H9 (cell line): ENCODE data around the gene SRL. TPM values are rescaled to one million over a fixed set of nuclear protein-coding genes. Genes with fewer than 3 reads are reported as not detected.

Source experiments
- DNase-seq: peaks from one replicate; pipeline ENCODE4 v3.0.0-alpha.2; 2017
- H2AFZ ChIP-seq: one replicate; pipeline ENCODE4 v1.6.1; 2013; ENCODE audit warnings: mild to moderate bottlenecking, low read length, control low read depth, moderate library complexity
- H2AK5ac ChIP-seq: 2 replicates; pipeline ENCODE4 v1.6.1; 2013; ENCODE audit warnings: low read length, control low read depth, mixed read lengths; ENCODE audit not compliant: insufficient read length
- H2BK120ac ChIP-seq: one replicate; pipeline ENCODE4 v1.6.1; 2013; ENCODE audit warnings: low read depth, mild to moderate bottlenecking, low read length, control low read depth, inconsistent platforms; ENCODE audit not compliant: poor library complexity, severe bottlenecking
- H2BK12ac ChIP-seq: 2 replicates; pipeline ENCODE4 v1.6.1; 2013; ENCODE audit warnings: low read length, control low read depth, mixed read lengths, low read depth; ENCODE audit not compliant: insufficient read length
- H2BK15ac ChIP-seq: 2 replicates; pipeline ENCODE4 v1.6.1; 2013; ENCODE audit warnings: low read depth, low read length, control low read depth
- H2BK20ac ChIP-seq: one replicate; pipeline ENCODE4 v1.6.1; 2013; ENCODE audit warnings: low read depth, mild to moderate bottlenecking, low read length, control low read depth, inconsistent platforms; ENCODE audit not compliant: poor library complexity, severe bottlenecking
- H2BK5ac ChIP-seq: 2 replicates; pipeline ENCODE4 v1.6.1; 2013; ENCODE audit warnings: low read length, control low read depth, mixed read lengths; ENCODE audit not compliant: insufficient read length
- H3K14ac ChIP-seq: 2 replicates; pipeline ENCODE4 v1.6.1; 2013; ENCODE audit warnings: low read length, control low read depth; ENCODE audit not compliant: insufficient read depth
- H3K18ac ChIP-seq: 2 replicates; pipeline ENCODE4 v1.6.1; 2013; ENCODE audit warnings: low read depth, mild to moderate bottlenecking, mixed read lengths, low read length, control low read depth; ENCODE audit not compliant: insufficient read length
- H3K23ac ChIP-seq: 2 replicates; pipeline ENCODE4 v1.6.1; 2013; ENCODE audit warnings: low read length, control low read depth, mixed read lengths, low read depth; ENCODE audit not compliant: insufficient read length
- H3K23me2 ChIP-seq: 2 replicates; pipeline ENCODE4 v1.6.1; 2013; ENCODE audit warnings: low read depth, mild to moderate bottlenecking, mixed read lengths, low read length, control low read depth; ENCODE audit not compliant: insufficient read length, poor library complexity, severe bottlenecking
- H3K27ac ChIP-seq: 2 replicates; pipeline ENCODE4 v1.5.1; 2013; ENCODE audit warnings: low read length, control low read depth, mixed read lengths, low read depth; ENCODE audit not compliant: insufficient read length
- H3K27me3 ChIP-seq: 2 replicates; pipeline ENCODE4 v1.6.1; 2013; ENCODE audit warnings: low read length, control low read depth, inconsistent platforms; ENCODE audit not compliant: insufficient read depth
- H3K4ac ChIP-seq: 2 replicates; pipeline ENCODE4 v1.6.1; 2013; ENCODE audit warnings: low read depth, mild to moderate bottlenecking, control low read depth, inconsistent platforms, low read length, moderate library complexity
- H3K4me1 ChIP-seq: 2 replicates; pipeline ENCODE4 v1.6.1; 2013; ENCODE audit warnings: low read length, control low read depth, inconsistent platforms; ENCODE audit not compliant: insufficient read depth
- H3K4me2 ChIP-seq: 2 replicates; pipeline ENCODE4 v1.6.1; 2013; ENCODE audit warnings: low read length, control low read depth, mixed read lengths; ENCODE audit not compliant: insufficient read length, insufficient read depth
- H3K56ac ChIP-seq: 2 replicates; pipeline ENCODE4 v1.6.1; 2013; ENCODE audit warnings: low read depth, mild to moderate bottlenecking, mixed read lengths, low read length, control low read depth; ENCODE audit not compliant: insufficient read length
- H3K79me1 ChIP-seq: 2 replicates; pipeline ENCODE4 v1.6.1; 2013; ENCODE audit warnings: low read depth, mild to moderate bottlenecking, moderate library complexity, low read length, control low read depth, inconsistent platforms; ENCODE audit not compliant: insufficient read depth, poor library complexity, severe bottlenecking
- H3K79me2 ChIP-seq: 2 replicates; pipeline ENCODE4 v1.6.1; 2013; ENCODE audit warnings: low read length, control low read depth, inconsistent platforms; ENCODE audit not compliant: insufficient read depth
- H3K9ac ChIP-seq: 2 replicates; pipeline ENCODE4 v1.6.1; 2013; ENCODE audit warnings: low read length, control low read depth, mixed read lengths; ENCODE audit not compliant: insufficient read length; ENCODE audit errors: extremely low read depth
- H3K9me3 ChIP-seq: one replicate; pipeline ENCODE4 v1.6.1; 2013; ENCODE audit warnings: low read depth, low read length, inconsistent platforms; ENCODE audit not compliant: control insufficient read depth
- H3T11ph ChIP-seq: one replicate; pipeline ENCODE4 v1.6.1; 2013; ENCODE audit warnings: mild to moderate bottlenecking, low read length, control low read depth, inconsistent platforms
- H4K20me1 ChIP-seq: one replicate; pipeline ENCODE4 v1.6.1; 2013; ENCODE audit not compliant: control insufficient read depth, insufficient read length, insufficient read depth
- H4K5ac ChIP-seq: 2 replicates; pipeline ENCODE4 v1.6.1; 2013; ENCODE audit warnings: low read depth, mild to moderate bottlenecking, mixed read lengths, low read length, control low read depth; ENCODE audit not compliant: insufficient read length
- H4K8ac ChIP-seq: replicated peaks from 2 replicates; pipeline ENCODE4 v1.6.1; 2013; ENCODE audit warnings: low read length, control low read depth, mixed read lengths, low read depth; ENCODE audit not compliant: insufficient read length
- H4K91ac ChIP-seq: 2 replicates; pipeline ENCODE4 v1.6.1; 2013; ENCODE audit warnings: low read depth, mild to moderate bottlenecking, moderate library complexity, mixed read lengths, low read length, control low read depth; ENCODE audit not compliant: insufficient read length
- H3K27ac Mint-ChIP-seq, 3 experiments: 2 replicates in 2 of 3; 3 replicates in 1 of 3; pipeline ENCODE4 v1.8.0; 2020 to 2021; ENCODE audit warnings: mixed read lengths in 3 of 3, mild to moderate bottlenecking in 1 of 3, moderate library complexity in 1 of 3
- H3K27me3 Mint-ChIP-seq: 2 replicates; pipeline ENCODE4 v1.8.0; 2021; ENCODE audit warnings: low read depth, mild to moderate bottlenecking, moderate library complexity, mixed read lengths
- H3K36me3 Mint-ChIP-seq, 3 experiments: 2 replicates in 2 of 3; 3 replicates in 1 of 3; pipeline ENCODE4 v1.8.0; 2020 to 2021; ENCODE audit warnings: low read depth in 3 of 3, mixed read lengths in 3 of 3; ENCODE audit not compliant: insufficient read depth in 1 of 3
- H3K4me1 Mint-ChIP-seq, 2 experiments: 2 replicates each; pipeline ENCODE4 v1.8.0; 2020; ENCODE audit warnings: mixed read lengths in 2 of 2
- H3K4me3 Mint-ChIP-seq, 2 experiments: 2 replicates in 1 of 2; 3 replicates in 1 of 2; pipeline ENCODE4 v1.8.0; 2020 to 2021; ENCODE audit warnings: mild to moderate bottlenecking in 2 of 2, mixed read lengths in 2 of 2, moderate library complexity in 1 of 2
- H3K9me3 Mint-ChIP-seq, 2 experiments: 2 replicates in 1 of 2; 3 replicates in 1 of 2; pipeline ENCODE4 v1.8.0; 2020; ENCODE audit warnings: mild to moderate bottlenecking in 2 of 2, mixed read lengths in 2 of 2, moderate library complexity in 1 of 2
- CTCF ChIP-seq: fragments of 200-600 bp; sonication (generic); conservative IDR thresholded peaks from 3 replicates; pipeline ENCODE4 v1.8.0; 2021; ENCODE audit warnings: antibody characterized with exemption, mild to moderate bottlenecking
- WGBS: extraction: QIAGEN DNeasy Blood & Tissue Kit; methylation state at CpG from one replicate; pipeline ENCODE4 v1.1.7; 2013; ENCODE audit warnings: missing lambda C conversion rate, low lambda C conversion rate, mixed read lengths; ENCODE audit not compliant: insufficient read length; ENCODE audit errors: extremely low coverage; 5-methylcytosine and 5-hydroxymethylcytosine counted together
- total RNA-seq: library from RNA; stranded (reverse); gene quantifications from 2 replicates; pipeline ENCODE4 v1.2.1, GENCODE V29; 2021

Gene SRL
- total RNA-seq, 1 experiment from 2014 or later = not detected

GRCh38 chr16:4169415-4169814, 72.5 kb downstream of the SRL start:
- no peak overlapping the region for H2BK5ac ChIP-seq
- no peak overlapping the region for H4K91ac ChIP-seq
- no peaks in the 10 kb centered on the region for H3K9me3 ChIP-seq
- WGBS = no CpG with 5 or more reads among the region's 6 CpGs
- no peak overlapping the region for H4K5ac ChIP-seq
- TF ChIP-seq CTCF = no peak
- no peaks in the 10 kb centered on the region for H3K27me3 ChIP-seq
- no peaks in the 10 kb centered on the region for H3K79me1 ChIP-seq
- Mint-ChIP-seq H3K4me3 (no peak overlapping the region), H3K27me3 (no peaks in the 10 kb centered on the region), H3K4me1 (no peaks in the 10 kb centered on the region), H3K9me3 (no peaks in the 10 kb centered on the region), H3K27ac (no peak overlapping the region), H3K36me3 (no peaks in the 10 kb centered on the region)
- no peak overlapping the region for H4K8ac ChIP-seq
- no peak overlapping the region for H2BK15ac ChIP-seq
- no peak overlapping the region for H2BK12ac ChIP-seq
- H2BK120ac ChIP-seq = no peak overlapping the region
- no peaks in the 10 kb centered on the region for H3K4me1 ChIP-seq
- DNase-seq = no peak
- H3K27ac ChIP-seq = no peak overlapping the region
- H2BK20ac ChIP-seq = no peak overlapping the region
- H3T11ph ChIP-seq = no peak overlapping the region
- no peak overlapping the region for H3K9ac ChIP-seq
- H3K56ac ChIP-seq = no peak overlapping the region
- H2AK5ac ChIP-seq = no peak overlapping the region
- no peak overlapping the region for H3K4me2 ChIP-seq
- H3K4ac ChIP-seq = no peak overlapping the region
- no peak overlapping the region for H3K23ac ChIP-seq
- no peaks in the 10 kb centered on the region for H4K20me1 ChIP-seq
- no peaks in the 10 kb centered on the region for H3K23me2 ChIP-seq
- H2AFZ ChIP-seq = no peak overlapping the region
- no peak overlapping the region for H3K14ac ChIP-seq
- H3K79me2 ChIP-seq = no peaks in the 10 kb centered on the region
- H3K18ac ChIP-seq = no peak overlapping the region
